ENCODE data around the gene SMYD2.

DNA sequence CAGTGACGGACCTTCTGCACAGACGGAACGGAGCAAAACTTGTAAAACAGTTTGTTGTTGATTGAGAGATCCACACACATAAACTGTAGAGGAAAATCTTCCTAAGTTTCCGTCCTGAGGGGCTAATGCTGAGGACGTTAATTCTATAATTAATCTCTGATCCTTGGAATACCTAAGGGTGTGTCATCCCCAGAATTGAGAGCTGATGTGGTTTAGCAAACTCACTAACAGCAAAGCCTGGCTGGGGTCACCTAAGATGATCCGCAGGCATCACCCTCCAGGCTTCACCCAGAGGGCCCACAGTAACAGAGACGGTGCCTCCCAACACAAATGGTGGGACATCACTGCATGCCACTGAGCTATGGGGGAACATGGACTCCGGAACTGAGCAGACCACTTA, 97.5 kb downstream of the SMYD2 start:
- no peak for TF ChIP-seq FOXP2 (optimal IDR thresholded peaks at IDR 0.05; ENCODE audit: borderline replicate concordance, extremely low read depth, extremely low read length, insufficient read depth)
- TF ChIP-seq, protein P1, sequence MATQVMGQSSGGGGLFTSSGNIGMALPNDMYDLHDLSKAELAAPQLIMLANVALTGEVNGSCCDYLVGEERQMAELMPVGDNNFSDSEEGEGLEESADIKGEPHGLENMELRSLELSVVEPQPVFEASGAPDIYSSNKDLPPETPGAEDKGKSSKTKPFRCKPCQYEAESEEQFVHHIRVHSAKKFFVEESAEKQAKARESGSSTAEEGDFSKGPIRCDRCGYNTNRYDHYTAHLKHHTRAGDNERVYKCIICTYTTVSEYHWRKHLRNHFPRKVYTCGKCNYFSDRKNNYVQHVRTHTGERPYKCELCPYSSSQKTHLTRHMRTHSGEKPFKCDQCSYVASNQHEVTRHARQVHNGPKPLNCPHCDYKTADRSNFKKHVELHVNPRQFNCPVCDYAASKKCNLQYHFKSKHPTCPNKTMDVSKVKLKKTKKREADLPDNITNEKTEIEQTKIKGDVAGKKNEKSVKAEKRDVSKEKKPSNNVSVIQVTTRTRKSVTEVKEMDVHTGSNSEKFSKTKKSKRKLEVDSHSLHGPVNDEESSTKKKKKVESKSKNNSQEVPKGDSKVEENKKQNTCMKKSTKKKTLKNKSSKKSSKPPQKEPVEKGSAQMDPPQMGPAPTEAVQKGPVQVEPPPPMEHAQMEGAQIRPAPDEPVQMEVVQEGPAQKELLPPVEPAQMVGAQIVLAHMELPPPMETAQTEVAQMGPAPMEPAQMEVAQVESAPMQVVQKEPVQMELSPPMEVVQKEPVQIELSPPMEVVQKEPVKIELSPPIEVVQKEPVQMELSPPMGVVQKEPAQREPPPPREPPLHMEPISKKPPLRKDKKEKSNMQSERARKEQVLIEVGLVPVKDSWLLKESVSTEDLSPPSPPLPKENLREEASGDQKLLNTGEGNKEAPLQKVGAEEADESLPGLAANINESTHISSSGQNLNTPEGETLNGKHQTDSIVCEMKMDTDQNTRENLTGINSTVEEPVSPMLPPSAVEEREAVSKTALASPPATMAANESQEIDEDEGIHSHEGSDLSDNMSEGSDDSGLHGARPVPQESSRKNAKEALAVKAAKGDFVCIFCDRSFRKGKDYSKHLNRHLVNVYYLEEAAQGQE (IDR thresholded peaks at IDR 0.05; ENCODE audit: insufficient read depth in 1 of 2, low read depth in 2 of 2, low read length in 2 of 2) = no peak
